Measurements from ENCODE around the gene CSTF3. TPM values are rescaled to one million over a fixed set of nuclear protein-coding genes. Genes with fewer than 3 reads are reported as not detected.

CSTF3 gene
- total and polyA plus RNA-seq, 10 of the 15 experiments (the other 5 are each of a cell fraction or from before 2014, with no cell fraction given): 25.4 to 63.5 (median 49.5) TPM

DNA sequence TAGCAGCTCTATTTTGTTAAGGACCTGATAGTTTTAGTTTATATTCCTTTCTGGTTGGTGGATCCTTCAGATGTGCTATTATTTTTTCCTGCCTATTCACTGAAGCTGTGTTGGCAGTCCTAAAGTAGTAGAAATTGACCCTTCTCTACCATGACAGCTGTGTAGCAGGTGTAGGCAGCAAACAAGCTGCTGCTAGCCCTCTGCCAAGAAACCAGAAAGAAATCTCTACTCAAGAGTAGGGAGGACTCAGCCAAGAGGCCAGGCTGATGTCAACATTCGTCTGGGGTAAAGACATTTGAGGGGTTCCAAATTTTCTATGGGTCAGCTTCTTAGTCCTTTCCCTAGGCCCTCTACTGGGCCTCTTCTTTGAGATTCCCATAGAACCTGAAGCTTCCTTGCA is 51.2 kb downstream of the CSTF3 start:
- ChIA-PET POLR2A (interaction anchor here (0.8 kb wide), 1 partner anchor 13 kb away, joined by 3 read pairs; no protein-coding TSS in a partner anchor), CTCF (interaction anchor here (0.8 to 2.4 kb wide), 4 partner anchors 12 to 156 kb away, joined by 3 to 7 read pairs (median 4); no protein-coding TSS in a partner anchor), RAD21 (ENCODE audit: unreplicated experiment) (no interaction called here), SMC1A (ENCODE audit: uncharacterized antibody, unreplicated experiment) (interaction anchor here (1.2 to 1.4 kb wide), 2 partner anchors 11 to 26 kb away, joined by 3 to 4 read pairs; no protein-coding TSS in a partner anchor)
- TF ChIP-seq SP1 (IDR thresholded peaks at IDR 0.05; ENCODE audit: low read depth, low read length) (no peak), EGR1 (IDR thresholded peaks at IDR 0.05; ENCODE audit: borderline replicate concordance in 1 of 2, low read depth in 2 of 2, low read length in 2 of 2) (no peak), CBX3 (IDR thresholded peaks at IDR 0.05; ENCODE audit: borderline replicate concordance, low read depth) (no peak), BACH1 (IDR thresholded peaks at IDR 0.05; ENCODE audit: borderline replicate concordance) (no peak), MYC (IDR thresholded peaks at IDR 0.05; ENCODE audit: insufficient read depth, insufficient read length, insufficient replicate concordance, low read length, severe bottlenecking) (no peak), FOXM1 (IDR thresholded peaks at IDR 0.05; ENCODE audit: low read depth, low read length) (no peak), MTA2 (IDR thresholded peaks at IDR 0.05; ENCODE audit: low read depth) (no peak), TCF7 (IDR thresholded peaks at IDR 0.05; ENCODE audit: borderline replicate concordance) (no peak), SREBF1 (IDR thresholded peaks at IDR 0.05; ENCODE audit: low read length) (no peak), CTCF (IDR thresholded peaks at IDR 0.05 in 2 of 3, conservative IDR thresholded peaks at IDR 0.05 in 1 of 3; ENCODE audit: control insufficient read depth in 2 of 3, extremely low read depth in 1 of 3, insufficient read depth in 1 of 3, low read depth in 3 of 3, low read length in 3 of 3) (no peak), ZNF622 (IDR thresholded peaks at IDR 0.05) (no peak)
- TF ChIP-seq, protein P1, sequence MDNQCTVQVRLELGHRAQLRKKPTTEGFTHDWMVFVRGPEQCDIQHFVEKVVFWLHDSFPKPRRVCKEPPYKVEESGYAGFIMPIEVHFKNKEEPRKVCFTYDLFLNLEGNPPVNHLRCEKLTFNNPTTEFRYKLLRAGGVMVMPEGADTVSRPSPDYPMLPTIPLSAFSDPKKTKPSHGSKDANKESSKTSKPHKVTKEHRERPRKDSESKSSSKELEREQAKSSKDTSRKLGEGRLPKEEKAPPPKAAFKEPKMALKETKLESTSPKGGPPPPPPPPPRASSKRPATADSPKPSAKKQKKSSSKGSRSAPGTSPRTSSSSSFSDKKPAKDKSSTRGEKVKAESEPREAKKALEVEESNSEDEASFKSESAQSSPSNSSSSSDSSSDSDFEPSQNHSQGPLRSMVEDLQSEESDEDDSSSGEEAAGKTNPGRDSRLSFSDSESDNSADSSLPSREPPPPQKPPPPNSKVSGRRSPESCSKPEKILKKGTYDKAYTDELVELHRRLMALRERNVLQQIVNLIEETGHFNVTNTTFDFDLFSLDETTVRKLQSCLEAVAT (IDR thresholded peaks at IDR 0.05): no peak
- TF ChIP-seq, protein P2, sequence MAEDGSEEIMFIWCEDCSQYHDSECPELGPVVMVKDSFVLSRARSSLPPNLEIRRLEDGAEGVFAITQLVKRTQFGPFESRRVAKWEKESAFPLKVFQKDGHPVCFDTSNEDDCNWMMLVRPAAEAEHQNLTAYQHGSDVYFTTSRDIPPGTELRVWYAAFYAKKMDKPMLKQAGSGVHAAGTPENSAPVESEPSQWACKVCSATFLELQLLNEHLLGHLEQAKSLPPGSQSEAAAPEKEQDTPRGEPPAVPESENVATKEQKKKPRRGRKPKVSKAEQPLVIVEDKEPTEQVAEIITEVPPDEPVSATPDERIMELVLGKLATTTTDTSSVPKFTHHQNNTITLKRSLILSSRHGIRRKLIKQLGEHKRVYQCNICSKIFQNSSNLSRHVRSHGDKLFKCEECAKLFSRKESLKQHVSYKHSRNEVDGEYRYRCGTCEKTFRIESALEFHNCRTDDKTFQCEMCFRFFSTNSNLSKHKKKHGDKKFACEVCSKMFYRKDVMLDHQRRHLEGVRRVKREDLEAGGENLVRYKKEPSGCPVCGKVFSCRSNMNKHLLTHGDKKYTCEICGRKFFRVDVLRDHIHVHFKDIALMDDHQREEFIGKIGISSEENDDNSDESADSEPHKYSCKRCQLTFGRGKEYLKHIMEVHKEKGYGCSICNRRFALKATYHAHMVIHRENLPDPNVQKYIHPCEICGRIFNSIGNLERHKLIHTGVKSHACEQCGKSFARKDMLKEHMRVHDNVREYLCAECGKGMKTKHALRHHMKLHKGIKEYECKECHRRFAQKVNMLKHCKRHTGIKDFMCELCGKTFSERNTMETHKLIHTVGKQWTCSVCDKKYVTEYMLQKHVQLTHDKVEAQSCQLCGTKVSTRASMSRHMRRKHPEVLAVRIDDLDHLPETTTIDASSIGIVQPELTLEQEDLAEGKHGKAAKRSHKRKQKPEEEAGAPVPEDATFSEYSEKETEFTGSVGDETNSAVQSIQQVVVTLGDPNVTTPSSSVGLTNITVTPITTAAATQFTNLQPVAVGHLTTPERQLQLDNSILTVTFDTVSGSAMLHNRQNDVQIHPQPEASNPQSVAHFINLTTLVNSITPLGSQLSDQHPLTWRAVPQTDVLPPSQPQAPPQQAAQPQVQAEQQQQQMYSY (CRISPR knock-in tag; IDR thresholded peaks at IDR 0.05): no peak
- Histone ChIP-seq H3K4me2 (ENCODE audit: control insufficient read depth, insufficient read depth) (no peak overlapping the region), H3K9me3 (replicated peaks; ENCODE audit: control insufficient read depth, insufficient read depth, low read length) (no peaks in the 10 kb centered on the region), H4K20me1 (ENCODE audit: control insufficient read depth, insufficient read depth) (no peaks in the 10 kb centered on the region), H2AFZ (ENCODE audit: control insufficient read depth, low read depth, low read length) (no peak overlapping the region), H3K9ac (ENCODE audit: control insufficient read depth, insufficient read depth, low read length) (no peak overlapping the region), H3K27ac (ENCODE audit: control insufficient read depth, insufficient read depth) (no peak overlapping the region), H3K27me3 (replicated peaks in 1 of 2; ENCODE audit: control insufficient read depth in 2 of 2, insufficient read depth in 2 of 2, low read length in 1 of 2) (no peaks in the 10 kb centered on the region), H3K79me2 (ENCODE audit: control insufficient read depth, insufficient read depth, low read length) (no peaks in the 10 kb centered on the region), H3K36me3 (ENCODE audit: control insufficient read depth in 2 of 2, insufficient read depth in 2 of 2, low read length in 1 of 2) (peaks cover 0 to 6% of the 10 kb centered on the region in 2 experiments; a peak in 2 of 4 replicates), H3K4me1 (ENCODE audit: control insufficient read depth, insufficient read depth, low read length) (no peaks in the 10 kb centered on the region), H3K4me3 (no peak overlapping the region)
- in situ Hi-C loops (cut with MboI): no loop called here
- BruUV-seq (replicated peaks): no TSS peak
- intact Hi-C loops (cut with micrococcal nuclease; ENCODE audit: unreplicated experiment): no loop called here
- ATAC-seq (no peak), DNase-seq (ENCODE audit: low read depth, low spot score) (no peak), FAIRE-seq (no peak)
- 67% methylated on average over 1 of the region's 1 CpG for WGBS (ENCODE audit: insufficient coverage, insufficient replicate concordance, low lambda C conversion rate, missing lambda C conversion rate)

All from GM12878 (cell line).